Hematopoietic multipotent progenitor cell treated with erythropoietin and hydrocortisone succinate and interleukin-3 and kit ligand, for 6 days (in vitro differentiated cells): ENCODE measurements around the gene CREB3L1.
"Not testable (repeated sequence)": the region's sequence is repeated elsewhere in the genome, so short reads cannot be mapped to it uniquely, and the experiment has no call there.

Source experiments
- DNase-seq: peaks from one replicate; pipeline ENCODE4 v3.0.0-alpha.2; 2015

CREB3L1 gene

DNA sequence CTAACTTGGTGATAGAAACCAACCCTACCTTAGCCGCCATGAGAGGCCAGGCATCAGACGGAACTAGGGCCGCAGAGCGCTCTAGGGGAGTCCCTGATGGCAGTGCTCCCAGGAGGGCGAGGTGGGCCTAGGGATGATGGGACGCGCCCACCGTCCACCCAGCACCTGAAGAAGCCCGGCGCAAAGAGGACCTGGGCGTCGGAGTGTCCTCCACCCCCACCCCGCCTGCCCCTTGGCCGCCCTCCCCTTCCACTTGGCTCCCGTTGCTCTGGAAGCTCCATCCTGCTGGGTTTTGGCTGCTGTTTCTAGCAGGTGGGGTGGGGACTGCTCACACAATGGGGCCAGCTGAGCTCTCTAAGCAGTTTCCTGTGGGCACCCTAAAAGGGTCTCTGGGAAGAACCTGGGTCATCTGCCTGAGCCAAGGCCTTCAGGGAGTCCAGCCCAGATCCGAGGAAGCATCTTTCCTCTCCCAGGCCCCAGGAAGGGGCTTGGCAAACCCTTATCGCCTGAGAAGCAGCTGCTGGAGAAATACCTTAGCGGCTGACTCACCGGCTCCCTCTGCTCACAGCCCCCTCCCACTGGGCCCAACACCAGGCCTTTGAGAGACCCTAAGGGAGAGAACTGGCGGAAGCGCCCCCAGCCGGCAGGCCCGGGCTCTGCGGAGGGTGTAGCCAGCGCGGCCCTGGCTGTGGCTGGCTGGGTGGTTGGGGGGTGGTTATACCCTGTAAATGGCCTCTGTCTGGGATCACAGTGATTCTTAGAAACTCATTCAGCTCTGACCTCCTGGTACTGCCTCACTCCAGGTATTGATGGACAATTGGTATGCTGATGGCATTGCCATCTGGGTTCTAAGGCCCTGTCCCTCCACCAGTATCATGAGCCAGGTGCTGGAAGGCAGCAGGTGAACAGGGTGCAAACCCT lies 19.3 kb downstream of the CREB3L1 start:
- DNase-seq, result peak; percentile 41

DNA sequence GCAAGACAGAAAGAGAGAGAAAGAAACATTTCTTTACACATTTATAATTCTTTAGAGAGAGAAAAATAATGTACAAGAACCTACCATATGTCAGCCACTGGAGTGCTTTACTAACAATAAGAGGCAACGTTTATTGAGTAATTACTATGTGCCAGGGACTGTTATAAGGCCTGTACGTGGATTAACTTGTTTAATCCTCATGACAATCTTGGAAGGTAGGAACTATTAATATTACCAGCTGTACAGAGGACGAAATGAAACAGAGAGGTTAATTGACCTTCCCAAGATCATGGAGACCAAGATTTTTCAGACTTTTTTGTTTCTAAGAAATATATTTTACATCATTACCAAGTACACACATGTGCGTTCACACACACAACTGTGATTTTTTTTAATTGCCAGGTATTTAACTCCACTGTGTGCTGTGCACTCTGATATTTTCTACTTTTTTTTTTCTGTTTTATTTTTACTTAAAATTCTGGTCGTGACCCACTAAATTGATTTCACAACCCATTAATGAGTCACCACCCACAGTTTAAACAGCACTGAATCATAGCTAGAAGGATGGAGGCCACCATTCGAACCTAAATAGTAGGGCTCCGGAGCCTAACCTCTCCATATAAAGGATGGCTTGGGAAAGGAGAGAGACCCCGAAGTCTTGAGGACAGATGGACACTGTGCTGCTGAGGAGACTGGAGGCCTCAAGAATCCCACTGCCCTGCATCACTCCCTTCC lies 21.4 kb downstream of the CREB3L1 start:
- DNase-seq, result no peak

DNA sequence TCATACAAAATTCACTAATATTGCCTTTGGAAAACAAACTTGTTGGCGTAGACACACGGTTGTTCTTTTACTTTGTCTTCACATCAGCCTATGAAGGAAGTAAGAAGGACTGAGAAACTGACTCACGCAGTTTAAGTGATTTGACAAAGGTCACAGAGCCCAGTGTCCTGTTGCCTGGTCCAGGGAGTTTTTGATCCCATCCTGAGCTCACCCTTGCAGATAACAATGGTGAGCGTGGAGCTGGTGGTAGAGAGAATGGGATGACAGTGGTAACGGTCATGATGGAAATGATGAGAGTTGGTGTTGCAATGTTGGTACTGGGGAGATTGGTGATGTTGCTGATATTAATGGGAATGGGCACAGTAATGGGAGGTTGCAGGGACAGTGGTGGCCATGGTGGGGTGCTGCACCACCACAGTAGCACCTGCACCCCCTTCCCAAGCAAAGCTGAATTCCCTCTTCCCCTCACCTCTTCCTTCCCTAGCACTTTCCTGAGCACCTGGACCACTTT lies 22.0 kb downstream of the CREB3L1 start:
- no peak for DNase-seq

DNA sequence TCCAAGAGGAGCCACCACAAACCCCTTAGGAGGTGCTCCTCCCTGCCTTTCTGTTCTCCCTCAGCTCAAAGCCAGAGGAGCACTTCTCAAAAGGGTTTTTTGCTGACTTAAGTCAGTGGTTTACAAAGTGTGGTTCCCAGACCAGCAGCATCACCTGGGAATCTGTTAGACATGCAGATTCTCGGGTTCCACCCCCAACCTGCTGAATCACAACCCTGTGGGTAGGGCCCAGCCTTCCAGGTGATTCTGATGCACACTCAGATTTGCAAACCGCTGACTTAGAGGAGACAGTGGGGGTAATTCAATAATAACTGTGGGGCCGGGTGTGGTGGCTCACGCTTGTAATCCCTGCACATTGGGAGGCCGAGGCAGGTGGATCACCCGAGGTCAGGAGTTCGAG lies 22.8 kb downstream of the CREB3L1 start:
- no peak for DNase-seq

DNA sequence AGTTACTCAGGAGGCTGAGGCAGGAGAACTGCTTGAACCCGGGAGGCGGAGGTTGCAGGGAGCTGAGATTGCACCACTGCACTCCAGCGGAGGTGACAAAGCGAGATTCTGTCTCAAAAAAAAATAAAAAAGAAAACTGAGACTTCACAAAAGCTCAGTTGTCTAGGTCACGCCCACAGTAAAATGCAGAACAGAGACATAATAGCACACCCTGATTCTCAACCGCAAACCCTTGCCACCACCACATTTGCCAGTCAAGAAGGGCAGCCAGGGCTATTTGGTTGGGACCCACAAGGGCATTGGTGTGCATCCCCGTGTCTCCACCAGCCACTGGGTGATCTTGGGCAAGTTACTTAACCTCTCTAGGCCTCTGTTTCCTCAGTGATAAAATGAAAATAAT lies 25.4 kb downstream of the CREB3L1 start:
- no peak for DNase-seq

DNA sequence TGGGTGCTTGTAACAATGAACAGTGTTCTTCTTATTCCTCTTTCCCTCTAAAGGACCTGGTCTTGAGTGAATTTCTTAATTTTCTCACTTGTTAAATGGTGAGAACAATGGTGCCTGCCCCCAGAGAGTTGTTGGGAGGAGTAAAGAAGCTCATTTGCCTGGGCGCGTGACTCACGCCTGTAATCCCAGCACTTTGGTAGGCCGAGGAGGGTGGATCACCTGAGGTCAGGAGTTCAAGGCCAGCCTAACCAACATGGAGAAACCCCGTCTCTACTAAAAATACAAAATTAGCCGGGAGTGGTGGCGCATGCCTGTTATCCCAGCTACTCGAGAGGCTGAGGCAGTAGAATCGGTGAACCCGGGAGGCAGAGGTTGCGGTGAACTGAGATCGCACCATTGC lies 26.6 kb downstream of the CREB3L1 start:
- not testable (repeated sequence) for DNase-seq

DNA sequence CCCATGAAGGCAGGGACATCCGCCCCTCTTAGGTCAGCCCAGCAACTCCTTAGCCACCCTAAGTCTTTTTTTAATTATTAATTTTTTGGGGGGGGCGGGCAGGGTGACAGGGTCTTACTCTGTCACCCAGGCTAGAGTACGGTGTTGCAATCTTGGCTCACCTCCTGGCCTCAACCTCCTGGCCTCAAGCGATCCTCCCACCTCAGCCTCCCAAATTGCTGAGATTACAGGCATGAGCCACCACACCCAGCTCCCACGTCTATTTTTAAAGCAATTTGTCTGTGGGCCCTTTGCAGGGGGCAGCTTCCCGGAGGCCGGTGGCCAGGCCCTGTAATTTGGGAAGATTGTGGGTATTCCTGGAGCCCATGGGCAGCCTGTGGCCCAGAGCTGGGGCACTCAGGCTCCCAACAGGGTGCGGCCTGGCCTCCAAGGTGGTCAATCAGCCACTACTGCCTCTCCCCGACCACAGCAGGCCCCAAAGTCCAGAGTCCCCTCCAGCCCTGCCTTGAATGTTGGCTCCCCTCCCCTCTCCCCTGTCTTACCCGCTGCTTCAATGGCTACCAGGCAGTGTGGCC lies 27.2 kb downstream of the CREB3L1 start:
- DNase-seq, result no peak

DNA sequence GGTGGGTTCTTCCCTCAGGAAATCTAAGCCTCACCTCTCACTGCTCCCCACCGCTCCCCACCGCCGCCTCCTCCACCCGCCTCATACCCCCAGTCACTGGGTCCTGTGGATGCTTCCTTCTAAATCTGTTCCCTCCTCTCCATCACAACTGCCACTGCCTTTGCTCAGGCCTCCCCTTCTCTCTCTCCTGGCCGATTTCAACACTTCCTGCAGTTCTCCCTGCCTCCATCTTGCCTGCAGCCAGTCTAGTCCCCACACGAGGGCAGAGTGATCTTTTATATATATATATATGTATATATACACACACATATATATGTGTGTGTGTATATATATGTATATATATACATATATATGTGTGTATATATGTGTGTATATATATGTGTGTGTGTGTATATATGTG lies 27.8 kb downstream of the CREB3L1 start:
- peak; percentile 78 for DNase-seq

DNA sequence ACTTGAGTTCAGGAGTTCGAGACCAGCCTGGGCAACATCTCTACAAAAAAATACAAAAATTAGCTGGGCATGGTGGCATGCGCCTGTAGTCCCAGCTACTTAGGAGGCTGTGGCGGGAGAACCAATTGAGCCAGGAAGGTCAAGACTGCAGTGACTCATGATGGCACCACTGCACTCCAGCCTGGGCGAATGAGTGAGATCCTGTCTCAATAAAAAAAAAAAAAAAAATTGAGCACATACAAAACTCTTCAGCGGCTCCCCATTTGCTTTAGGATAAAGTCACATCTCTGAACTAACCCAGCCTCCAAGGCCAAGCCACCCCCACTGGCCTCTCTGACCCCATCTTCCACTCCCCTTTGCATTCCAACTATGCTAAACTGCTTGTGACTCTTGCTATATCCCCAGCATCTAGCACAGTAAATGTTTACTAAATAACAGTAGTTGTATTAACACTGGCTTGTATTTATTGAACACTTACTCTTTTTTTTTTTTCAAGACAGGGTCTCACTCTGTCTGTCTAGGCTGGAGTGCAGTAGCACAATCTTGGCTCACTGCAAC lies 28.9 kb downstream of the CREB3L1 start:
- no peak for DNase-seq

DNA sequence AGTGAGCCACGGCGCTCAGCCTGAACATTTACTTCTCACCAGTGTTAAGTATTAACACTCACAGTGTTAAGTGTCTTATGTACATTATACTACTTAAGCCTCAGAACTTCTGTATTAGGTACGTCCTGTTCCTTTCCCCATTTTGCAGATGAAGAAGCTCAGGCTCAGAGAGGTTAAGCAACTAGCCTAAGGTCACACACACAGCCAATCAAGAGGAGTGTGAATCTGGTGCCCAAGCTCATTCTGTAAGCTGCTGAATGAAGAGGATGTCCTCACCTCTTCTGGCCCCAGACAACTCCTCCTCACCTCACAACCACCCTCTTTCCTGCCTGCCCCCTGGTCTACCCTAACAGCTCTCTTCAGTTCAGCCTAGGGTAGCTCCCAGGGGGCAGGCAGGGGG lies 29.9 kb downstream of the CREB3L1 start:
- DNase-seq, result no peak

DNA sequence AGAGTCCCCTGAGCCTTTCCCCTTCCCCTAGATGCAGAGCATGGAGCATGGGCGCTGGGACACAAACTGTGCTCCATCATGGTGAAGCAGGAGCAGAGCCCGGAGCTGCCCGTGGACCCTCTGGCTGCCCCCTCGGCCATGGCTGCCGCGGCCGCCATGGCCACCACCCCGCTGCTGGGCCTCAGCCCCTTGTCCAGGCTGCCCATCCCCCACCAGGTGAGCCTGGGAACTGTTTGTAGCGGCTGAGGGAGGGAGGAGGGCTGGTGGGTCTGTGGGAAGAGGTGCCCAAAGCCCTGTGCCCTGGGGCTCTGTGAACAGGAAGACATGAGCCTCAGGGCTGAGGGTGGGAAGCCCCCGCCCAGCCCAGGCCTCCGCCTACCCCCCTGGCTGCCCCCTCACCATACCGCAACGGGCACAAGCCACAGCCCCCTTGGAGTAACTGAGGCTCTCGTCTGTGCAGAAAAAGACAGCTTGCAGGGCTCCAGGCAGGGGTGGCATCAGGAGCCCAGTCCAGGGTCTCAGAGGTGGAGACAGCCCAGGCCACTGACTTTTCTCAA lies 30.4 kb downstream of the CREB3L1 start:
- DNase-seq, result no peak

DNA sequence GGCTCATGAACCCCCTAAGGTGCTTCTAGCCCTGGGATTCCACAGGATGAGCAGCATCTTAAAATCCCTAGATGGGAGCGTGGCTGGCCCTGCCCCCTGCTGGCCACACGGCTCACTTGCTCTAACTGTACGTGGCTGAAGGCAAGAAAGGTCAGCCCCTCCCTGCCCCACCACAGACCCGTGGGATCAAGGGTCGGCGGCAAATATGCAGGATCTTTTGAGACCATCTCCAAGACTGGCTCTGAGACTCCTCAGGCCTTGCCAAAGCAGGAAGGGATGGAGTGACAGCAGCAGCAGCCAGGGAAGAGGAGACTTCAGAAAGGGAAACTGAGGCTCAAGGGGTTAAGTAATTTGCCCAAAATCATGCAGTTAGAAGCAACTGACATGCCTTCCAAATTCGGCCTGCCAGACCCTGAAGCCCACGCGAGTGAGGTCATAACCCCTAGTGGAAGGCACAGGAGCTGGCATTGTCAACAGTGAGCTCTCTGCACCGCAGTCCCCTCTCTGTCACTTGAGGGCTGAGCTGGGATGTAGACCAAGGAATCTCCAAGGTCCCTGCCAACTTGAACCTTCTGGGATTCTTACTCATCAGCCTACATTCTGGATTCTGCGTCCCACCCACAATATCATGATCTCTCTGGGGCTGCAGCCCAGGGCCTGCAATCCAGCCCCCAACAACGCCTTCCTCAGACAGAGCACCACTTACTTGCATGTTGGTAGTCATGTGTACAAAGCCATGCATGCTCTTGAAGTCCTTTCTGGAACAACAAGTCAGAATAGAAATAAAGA lies 31.4 kb downstream of the CREB3L1 start:
- DNase-seq, result peak; percentile 83

DNA sequence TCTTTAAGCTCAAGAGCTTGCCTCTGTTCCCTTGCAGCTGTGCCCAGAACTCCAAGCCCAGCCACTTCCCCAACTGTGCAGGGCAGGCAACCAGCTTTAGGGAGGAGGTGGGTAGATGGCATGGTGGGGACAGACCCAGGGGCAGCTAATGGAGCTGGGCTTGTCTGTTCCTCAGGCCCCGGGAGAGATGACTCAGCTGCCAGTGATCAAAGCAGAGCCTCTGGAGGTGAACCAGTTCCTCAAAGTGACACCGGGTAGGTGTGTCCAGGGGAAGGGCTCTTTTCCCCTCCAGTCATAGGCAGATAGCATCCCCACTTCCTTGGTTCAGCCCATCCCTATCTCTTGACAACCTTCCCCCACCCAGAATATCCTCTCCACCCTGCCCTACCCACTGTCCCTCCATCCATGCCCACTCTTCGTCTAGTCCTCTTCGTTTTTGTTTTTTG lies 32.4 kb downstream of the CREB3L1 start:
- DNase-seq, result peak; percentile 80

DNA sequence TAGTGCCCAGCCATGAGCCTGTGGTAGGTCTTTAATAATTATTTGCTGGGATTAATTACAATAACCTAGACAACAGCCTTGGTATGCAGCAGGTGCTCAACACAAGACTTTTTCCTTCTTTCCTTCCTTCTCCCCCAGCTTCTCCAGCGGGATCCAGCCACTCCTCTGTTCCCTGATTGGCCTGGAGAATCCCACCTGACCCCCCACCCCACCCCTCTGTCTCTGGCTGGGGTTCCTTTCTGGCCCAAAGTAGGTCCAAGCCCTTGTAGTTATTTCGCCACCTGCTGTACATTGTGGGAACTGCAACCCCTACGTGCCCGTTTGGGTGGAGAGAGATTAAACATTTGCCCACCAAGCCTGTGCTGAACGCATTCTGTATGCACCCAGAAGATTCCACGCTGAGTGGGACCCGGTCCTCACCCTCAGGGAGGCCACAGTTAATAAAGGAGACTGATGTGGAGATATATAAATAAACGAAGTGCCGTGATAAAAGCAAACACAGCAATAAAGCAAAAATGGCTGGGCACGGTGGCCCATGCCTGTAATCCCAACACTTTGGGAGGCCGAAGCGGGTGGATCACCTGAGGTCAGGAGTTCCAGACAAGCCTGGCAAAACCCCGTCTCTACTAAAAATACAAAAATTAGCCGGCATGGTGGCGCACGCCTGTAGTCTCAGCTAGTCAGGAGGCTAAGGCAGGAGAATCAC lies 37.7 kb downstream of the CREB3L1 start:
- DNase-seq, result peak; percentile 90

DNA sequence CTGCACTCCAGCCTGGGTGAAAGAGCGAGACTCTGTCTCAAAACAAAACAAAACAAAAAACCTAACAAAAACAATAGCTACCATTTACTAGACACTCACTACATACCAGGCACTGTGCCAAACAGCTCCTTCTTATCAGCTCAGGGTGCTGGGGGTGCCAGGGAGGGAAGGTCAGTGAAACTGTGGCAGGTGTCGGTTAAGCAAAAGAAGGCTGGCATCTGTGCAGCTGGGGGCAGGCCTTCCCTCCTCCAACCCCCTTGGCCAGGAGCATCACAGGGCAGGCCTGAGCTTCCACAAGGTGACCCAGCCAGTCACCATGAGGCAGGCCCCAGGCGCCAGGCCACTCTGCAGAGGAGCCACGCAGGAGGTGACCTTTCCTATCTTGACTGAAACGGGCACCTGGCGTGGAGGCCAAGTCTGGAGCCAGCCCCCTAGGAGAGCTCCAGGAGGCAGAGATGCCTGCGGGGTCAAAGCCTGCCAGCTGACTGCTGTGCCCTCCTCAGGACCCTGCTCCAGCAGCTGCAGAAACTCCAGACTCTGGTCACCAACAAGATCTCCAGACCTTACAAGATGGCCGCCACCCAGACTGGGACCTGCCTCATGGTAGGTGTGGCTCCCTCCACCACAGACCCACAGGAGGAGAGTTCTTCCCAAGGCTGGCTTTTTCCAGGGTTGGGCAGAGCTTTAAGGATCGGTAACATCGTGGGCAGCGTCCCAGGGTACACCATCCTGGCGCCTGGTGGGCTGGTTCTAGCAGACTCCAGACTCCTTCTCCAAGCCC lies 38.5 kb downstream of the CREB3L1 start:
- peak; percentile 94 for DNase-seq

DNA sequence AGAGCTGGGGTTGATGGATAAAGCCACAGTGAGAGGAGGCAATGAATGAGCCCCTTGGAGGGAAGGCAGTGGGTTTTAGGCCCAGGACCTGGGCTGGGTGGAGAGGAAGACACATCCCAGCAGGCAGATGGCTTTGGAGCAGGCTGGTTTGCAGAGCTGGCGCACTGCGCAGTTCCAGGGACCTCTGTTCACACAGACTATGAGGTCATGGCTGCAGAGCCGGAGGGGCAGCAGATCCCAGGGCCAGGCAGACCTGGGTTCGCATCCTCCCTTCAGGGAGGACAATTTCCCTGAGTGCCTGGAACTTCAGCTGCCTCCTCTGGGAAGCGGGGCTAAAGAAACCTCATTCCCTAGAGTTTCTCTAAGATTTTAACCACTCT lies 41.6 kb downstream of the CREB3L1 start:
- DNase-seq, result no peak

DNA sequence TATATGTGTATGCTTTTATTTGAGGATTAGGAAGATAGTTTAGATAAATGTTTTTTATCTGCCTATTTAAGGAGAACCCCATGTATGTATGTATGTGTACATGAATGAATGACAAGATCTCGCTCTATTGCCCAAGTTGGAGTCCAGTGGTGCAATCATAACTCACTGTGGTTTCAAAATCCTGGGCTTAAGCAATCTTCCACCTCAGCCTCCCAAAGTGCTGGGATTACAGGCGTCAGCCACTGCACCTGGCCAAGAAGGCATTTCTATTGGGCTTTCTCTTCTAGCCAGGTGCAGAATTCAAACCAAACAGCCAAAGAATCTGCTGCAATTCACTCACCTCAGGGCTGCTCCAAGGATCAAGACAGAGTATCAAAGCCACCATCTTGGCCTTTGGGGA lies 44.3 kb downstream of the CREB3L1 start:
- DNase-seq, result peak; percentile 55

DNA sequence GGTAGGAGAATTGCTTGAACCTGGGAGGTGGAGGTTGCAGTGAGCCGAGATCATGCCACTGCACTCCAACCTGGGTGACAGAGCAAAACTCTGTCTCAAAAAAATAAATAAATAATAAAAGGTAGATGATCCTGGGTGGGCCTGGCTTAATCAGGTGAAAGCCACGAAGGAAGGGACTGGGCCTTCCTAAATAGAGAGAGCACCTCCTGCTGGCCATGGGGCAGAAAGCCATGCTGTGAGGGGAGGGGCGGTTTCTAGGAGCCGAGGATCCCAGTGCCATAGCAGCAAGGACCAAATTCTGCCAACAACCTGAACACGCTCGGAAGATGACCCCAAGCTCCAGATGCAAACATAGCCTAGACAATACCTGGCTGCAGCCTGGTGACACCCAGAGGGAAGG lies 45.3 kb downstream of the CREB3L1 start:
- DNase-seq, result no peak

DNA sequence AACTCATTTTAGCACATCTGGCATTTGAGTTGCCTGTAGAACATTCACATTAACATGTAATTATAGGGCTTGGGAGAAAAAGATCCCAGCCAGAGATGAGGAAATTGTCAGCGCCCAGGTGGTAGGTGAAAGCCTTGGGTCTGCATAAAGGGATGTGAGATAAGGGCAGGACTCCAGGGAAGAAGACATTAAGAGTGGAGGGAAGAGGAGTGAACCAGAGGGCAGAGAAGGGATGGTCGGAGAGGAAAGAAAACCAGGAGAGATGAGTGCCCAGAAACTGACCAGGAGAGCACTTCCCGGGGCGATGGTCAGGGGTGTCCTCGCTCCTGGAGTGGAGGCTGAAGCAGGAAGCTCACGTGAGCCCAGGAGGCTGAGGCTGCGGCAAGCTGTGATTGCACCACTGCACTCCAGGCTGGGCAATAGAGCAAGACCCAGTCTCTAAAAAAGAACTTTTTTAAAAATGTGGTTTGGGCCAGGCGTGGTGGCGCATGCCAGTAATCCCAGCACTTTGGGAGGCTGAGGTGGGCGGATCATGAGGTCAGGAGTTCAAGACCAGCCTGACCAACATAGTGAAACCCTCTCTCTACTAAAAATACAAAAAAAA lies 49.5 kb downstream of the CREB3L1 start:
- no peak for DNase-seq

DNA sequence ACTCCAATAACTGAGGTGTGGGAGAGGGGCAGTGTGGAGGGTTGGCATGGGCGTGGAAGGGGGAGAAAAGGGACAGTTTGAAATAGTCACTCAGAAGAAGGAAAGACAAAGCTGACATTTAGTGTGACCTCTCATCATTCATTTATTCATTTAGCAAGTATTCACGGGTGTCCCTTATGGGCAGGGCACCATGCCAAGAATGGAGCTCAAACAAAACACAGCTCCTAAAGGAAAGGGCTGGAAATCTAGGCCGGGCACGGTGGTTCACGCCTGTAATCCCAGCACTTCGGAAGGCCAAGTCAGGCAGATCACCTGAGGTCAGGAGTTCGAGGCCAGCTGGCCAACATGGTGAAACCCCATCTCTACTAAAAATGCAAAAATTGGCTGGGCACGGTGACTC lies 50.4 kb downstream of the CREB3L1 start:
- DNase-seq, result no peak
